ENCODE data around the gene PPP1R26. TPM values are rescaled to one million over a fixed set of nuclear protein-coding genes. Genes with fewer than 3 reads are reported as not detected.
"Not testable (repeated sequence)": the region's sequence is repeated elsewhere in the genome, so short reads cannot be mapped to it uniquely, and the experiment has no call there.

PPP1R26 gene
- polyA plus RNA-seq, 1 donor from 2014 or later: 20.1 TPM

GRCh38 chr9:135528842-135529435 is 49.4 kb downstream of the PPP1R26 start:
- H3K9me3 ChIP-seq (ENCODE audit: low read length): not testable (repeated sequence)

DNA sequence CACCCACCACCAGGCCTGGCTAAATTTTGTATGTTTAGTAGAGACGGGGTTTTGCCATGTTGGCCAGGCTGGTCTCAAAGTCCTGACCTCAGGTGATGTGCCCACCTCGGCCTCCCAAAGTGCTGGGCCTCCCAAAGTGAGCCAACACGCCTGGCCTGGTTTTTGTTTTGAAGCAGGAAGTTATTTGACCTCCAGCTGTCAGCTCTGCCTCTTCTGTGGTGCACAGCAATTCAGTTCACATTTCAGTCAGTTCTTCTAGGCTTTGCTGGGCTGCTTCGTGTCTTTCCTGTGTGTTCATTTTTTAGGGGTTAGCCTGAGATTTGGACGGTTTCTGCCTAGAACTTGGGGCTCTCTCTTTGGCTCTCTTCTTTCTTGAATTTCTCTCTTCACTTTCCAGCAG is 50.6 kb downstream of the PPP1R26 start:
- H3K79me2 ChIP-seq (replicated peaks; ENCODE audit: insufficient read depth, low read length): no peaks in the 10 kb centered on the region
- H2AFZ ChIP-seq (ENCODE audit: low read depth, low read length): no peak overlapping the region
- H3K9me3 ChIP-seq (ENCODE audit: low read length): no peaks in the 10 kb centered on the region
- H3K36me3 ChIP-seq (ENCODE audit: insufficient read depth, low read length): no peaks in the 10 kb centered on the region
- no peak overlapping the region for H3K27ac ChIP-seq (ENCODE audit: low read length)
- no peaks in the 10 kb centered on the region for H3F3A ChIP-seq (ENCODE audit: insufficient read depth, low read length, poor library complexity, severe bottlenecking)
- H3K9me2 ChIP-seq (ENCODE audit: insufficient read depth, low read length): no peaks in the 10 kb centered on the region
- H3K9ac ChIP-seq (ENCODE audit: low read length): no peak overlapping the region
- no peak overlapping the region for H3K4me2 ChIP-seq (ENCODE audit: low read length)
- TF ChIP-seq MXI1 (conservative IDR thresholded peaks at IDR 0.05; ENCODE audit: poor library complexity, severe bottlenecking) (no peak), EP300 (conservative IDR thresholded peaks at IDR 0.05; ENCODE audit: poor library complexity, severe bottlenecking) (no peak), RAD21 (conservative IDR thresholded peaks at IDR 0.05) (no peak), TAF1 (IDR thresholded peaks at IDR 0.05; ENCODE audit: low read depth) (no peak), SMC3 (conservative IDR thresholded peaks at IDR 0.05; ENCODE audit: poor library complexity) (no peak), POLR2AphosphoS5 (IDR thresholded peaks at IDR 0.05) (no peak), REST (IDR thresholded peaks at IDR 0.05; ENCODE audit: borderline replicate concordance) (no peak), CTCF (IDR thresholded peaks at IDR 0.05; ENCODE audit: poor library complexity, severe bottlenecking) (no peak)
- H3K4me3 ChIP-seq (ENCODE audit: low read length): no peak overlapping the region
- no peaks in the 10 kb centered on the region for H4K20me1 ChIP-seq (ENCODE audit: insufficient read depth)
- H3K27me3 ChIP-seq (ENCODE audit: insufficient read depth, low read depth, low read length): no peaks in the 10 kb centered on the region

More at GRCh38 chr9:135528842-135529435, 49.4 kb downstream of the PPP1R26 start:
- not testable (repeated sequence) for H4K20me1 ChIP-seq (ENCODE audit: insufficient read depth); H3K4me3 ChIP-seq (ENCODE audit: low read length); H3K79me2 ChIP-seq (replicated peaks; ENCODE audit: insufficient read depth, low read length); H3K9me2 ChIP-seq (ENCODE audit: insufficient read depth, low read length); H3K4me2 ChIP-seq (ENCODE audit: low read length); H2AFZ ChIP-seq (ENCODE audit: low read depth, low read length); H3K9ac ChIP-seq (ENCODE audit: low read length); H3K36me3 ChIP-seq (ENCODE audit: insufficient read depth, low read length); H3F3A ChIP-seq (ENCODE audit: insufficient read depth, low read length, poor library complexity, severe bottlenecking); H3K27ac ChIP-seq (ENCODE audit: low read length); H3K27me3 ChIP-seq (ENCODE audit: insufficient read depth, low read depth, low read length)

GRCh38 chr9:135531096-135531495 is 51.5 kb downstream of the PPP1R26 start:
- no peak overlapping the region for H3K4me3 ChIP-seq (ENCODE audit: low read length)
- no peak overlapping the region for H2AFZ ChIP-seq (ENCODE audit: low read depth, low read length)
- no peaks in the 10 kb centered on the region for H3K9me2 ChIP-seq (ENCODE audit: insufficient read depth, low read length)
- H4K20me1 ChIP-seq (ENCODE audit: insufficient read depth): no peaks in the 10 kb centered on the region
- no peaks in the 10 kb centered on the region for H3K27me3 ChIP-seq (ENCODE audit: insufficient read depth, low read depth, low read length)
- H3K36me3 ChIP-seq (ENCODE audit: insufficient read depth, low read length): no peaks in the 10 kb centered on the region
- H3K4me2 ChIP-seq (ENCODE audit: low read length): no peak overlapping the region
- no peak overlapping the region for H3K9ac ChIP-seq (ENCODE audit: low read length)
- H3K79me2 ChIP-seq (replicated peaks; ENCODE audit: insufficient read depth, low read length): no peaks in the 10 kb centered on the region
- H3F3A ChIP-seq (ENCODE audit: insufficient read depth, low read length, poor library complexity, severe bottlenecking): no peaks in the 10 kb centered on the region
- no peaks in the 10 kb centered on the region for H3K9me3 ChIP-seq (ENCODE audit: low read length)
- H3K27ac ChIP-seq (ENCODE audit: low read length): no peak overlapping the region
- TF ChIP-seq RAD21 (conservative IDR thresholded peaks at IDR 0.05): no peak
- TF ChIP-seq TAF1 (IDR thresholded peaks at IDR 0.05; ENCODE audit: low read depth): no peak
- no peak for TF ChIP-seq EP300 (conservative IDR thresholded peaks at IDR 0.05; ENCODE audit: poor library complexity, severe bottlenecking)
- TF ChIP-seq MXI1 (conservative IDR thresholded peaks at IDR 0.05; ENCODE audit: poor library complexity, severe bottlenecking): no peak
- no peak for TF ChIP-seq POLR2AphosphoS5 (IDR thresholded peaks at IDR 0.05)
- TF ChIP-seq REST (IDR thresholded peaks at IDR 0.05; ENCODE audit: borderline replicate concordance): no peak
